Vagina (tissue), 2 donors: Measurements from ENCODE around the gene ACSS2. TPM values are rescaled to one million over a fixed set of nuclear protein-coding genes. Genes with fewer than 3 reads are reported as not detected.

ENCODE experiments used
- DNase-seq, 2 donors: peaks; one replicate each; pipeline ENCODE4 v3.0.0-alpha.2; 2017; ENCODE audit errors: extremely low spot score in 2 of 2
- H3K27ac ChIP-seq: fragments of 200-600 bp; sonication (generic); one replicate; pipeline ENCODE4 v1.5.1; 2019
- H3K27me3 ChIP-seq: fragments of 200-600 bp; sonication (generic); one replicate; pipeline ENCODE4 v1.5.1; 2019
- H3K36me3 ChIP-seq, 2 donors: fragments of 200-600 bp; sonication (generic); one replicate each; pipeline ENCODE4 v1.5.1; 2017 to 2019
- H3K4me1 ChIP-seq: fragments of 200-600 bp; sonication (generic); one replicate; pipeline ENCODE4 v1.5.1; 2019
- H3K4me3 ChIP-seq, 2 donors: fragments of 200-600 bp; sonication (generic); 1 replicate in 1 of 2; 2 replicates in 1 of 2; pipeline ENCODE4 v1.5.1; 2016 to 2019
- H3K9me3 ChIP-seq: fragments of 200-600 bp; sonication (generic); one replicate; pipeline ENCODE4 v1.5.1; 2019
- POLR2A ChIP-seq, 2 donors: fragments of 450-650 bp; IDR thresholded peaks; one replicate each; pipeline ENCODE4 v1.6.1; 2017; ENCODE audit warnings: antibody characterized with exemption in 2 of 2, mild to moderate bottlenecking in 2 of 2, moderate library complexity in 2 of 2
- POLR2AphosphoS5 ChIP-seq, 2 donors: sonication (generic); formaldehyde crosslinking; IDR thresholded peaks; one replicate each; pipeline ENCODE4 v1.9.0; 2017; ENCODE audit warnings: antibody characterized with exemption in 2 of 2, mild to moderate bottlenecking in 2 of 2, low read depth in 1 of 2; ENCODE audit not compliant: insufficient read depth in 1 of 2
- intact Hi-C: fragments of 100-400 bp; cut with DNase I; formaldehyde crosslinking; loops from one replicate; pipeline ENCODE4 v1.15.1; 2023
- total RNA-seq: library from RNA; depleted of rRNA; stranded (reverse); fragments of >200 nt; gene quantifications from one replicate; pipeline ENCODE4 v1.2.3, GENCODE V29; 2016
- TF ChIP-seq, protein P1 (sequence below), 3 experiments: fragments of 450-650 bp in 2 of 3; fragments of 200-600 bp in 1 of 3; sonication (generic) in 1 of 3; IDR thresholded peaks; one replicate each; pipeline ENCODE4 v1.5.1; 2017 to 2019; ENCODE audit warnings: antibody characterized with exemption in 3 of 3, mild to moderate bottlenecking in 2 of 3, moderate library complexity in 2 of 3

The ACSS2 gene
- total RNA-seq, 1 donor from 2014 or later = 56.2 TPM

- DNase-seq = no peak
- intact Hi-C loops = no loop called here
- Histone ChIP-seq H3K27ac (no peak overlapping the region), H3K27me3 (no peaks in the 10 kb centered on the region), H3K36me3 (peaks cover 0 to 17% of the 10 kb centered on the region in 2 donors), H3K4me3 (no peak overlapping the region), H3K4me1 (no peaks in the 10 kb centered on the region), H3K9me3 (no peaks in the 10 kb centered on the region)
- TF ChIP-seq POLR2AphosphoS5 (IDR thresholded peaks at IDR 0.05; ENCODE audit: insufficient read depth in 1 of 2, low read depth in 1 of 2) = no peak
- TF ChIP-seq, protein P1, sequence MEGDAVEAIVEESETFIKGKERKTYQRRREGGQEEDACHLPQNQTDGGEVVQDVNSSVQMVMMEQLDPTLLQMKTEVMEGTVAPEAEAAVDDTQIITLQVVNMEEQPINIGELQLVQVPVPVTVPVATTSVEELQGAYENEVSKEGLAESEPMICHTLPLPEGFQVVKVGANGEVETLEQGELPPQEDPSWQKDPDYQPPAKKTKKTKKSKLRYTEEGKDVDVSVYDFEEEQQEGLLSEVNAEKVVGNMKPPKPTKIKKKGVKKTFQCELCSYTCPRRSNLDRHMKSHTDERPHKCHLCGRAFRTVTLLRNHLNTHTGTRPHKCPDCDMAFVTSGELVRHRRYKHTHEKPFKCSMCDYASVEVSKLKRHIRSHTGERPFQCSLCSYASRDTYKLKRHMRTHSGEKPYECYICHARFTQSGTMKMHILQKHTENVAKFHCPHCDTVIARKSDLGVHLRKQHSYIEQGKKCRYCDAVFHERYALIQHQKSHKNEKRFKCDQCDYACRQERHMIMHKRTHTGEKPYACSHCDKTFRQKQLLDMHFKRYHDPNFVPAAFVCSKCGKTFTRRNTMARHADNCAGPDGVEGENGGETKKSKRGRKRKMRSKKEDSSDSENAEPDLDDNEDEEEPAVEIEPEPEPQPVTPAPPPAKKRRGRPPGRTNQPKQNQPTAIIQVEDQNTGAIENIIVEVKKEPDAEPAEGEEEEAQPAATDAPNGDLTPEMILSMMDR (IDR thresholded peaks at IDR 0.05) = no peak
- TF ChIP-seq POLR2A (IDR thresholded peaks at IDR 0.05) = no peak
These were observed 17.0 kb upstream of the ACSS2 start for GRCh38 chr20:34859367-34859766.

DNA sequence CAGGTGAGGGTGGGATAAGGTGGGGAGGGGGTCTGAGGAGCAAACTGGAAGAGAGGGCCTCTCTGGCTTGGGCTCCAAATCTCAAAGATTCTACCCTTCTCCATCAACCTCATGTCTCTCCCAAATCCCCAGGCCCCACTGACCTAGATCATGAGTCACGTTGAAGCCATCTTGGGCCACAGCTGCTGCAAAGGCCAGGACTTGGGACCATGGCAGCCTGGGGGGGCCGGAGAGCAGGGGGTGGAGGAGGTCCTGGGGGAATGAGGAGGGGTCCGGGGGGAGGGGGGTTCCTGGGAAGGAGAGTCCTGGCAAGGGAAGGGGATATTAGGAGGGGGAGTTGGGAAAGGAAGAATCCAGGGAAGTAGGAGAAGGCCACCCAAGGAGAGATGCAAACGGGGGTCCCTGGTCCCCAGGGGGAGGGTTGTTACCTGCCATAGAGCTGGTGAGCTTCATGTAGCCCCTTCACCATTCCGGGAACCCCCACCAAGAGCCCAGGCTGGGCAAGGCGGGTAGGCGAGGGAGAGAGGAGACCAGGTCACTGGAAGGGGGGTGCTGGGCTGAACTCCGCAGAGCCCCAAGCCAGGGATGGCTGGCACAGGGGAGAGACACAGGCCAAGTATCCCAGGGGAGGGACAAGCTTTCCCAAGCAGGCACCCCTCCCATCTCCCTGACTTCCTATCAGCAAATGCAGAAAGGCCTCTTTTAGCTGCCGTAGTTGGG, 16.4 kb upstream of the ACSS2 start:
- Histone ChIP-seq H3K27ac (no peak overlapping the region), H3K4me1 (no peaks in the 10 kb centered on the region), H3K9me3 (no peaks in the 10 kb centered on the region), H3K36me3 (peaks cover 0 to 11% of the 10 kb centered on the region in 2 donors), H3K27me3 (no peaks in the 10 kb centered on the region), H3K4me3 (no peak overlapping the region)
- no peak for DNase-seq
- intact Hi-C loops = no loop called here
- TF ChIP-seq, protein P1 (IDR thresholded peaks at IDR 0.05) = no peak
- TF ChIP-seq POLR2A (IDR thresholded peaks at IDR 0.05) (no peak), POLR2AphosphoS5 (IDR thresholded peaks at IDR 0.05; ENCODE audit: insufficient read depth in 1 of 2, low read depth in 1 of 2) (no peak)

DNA sequence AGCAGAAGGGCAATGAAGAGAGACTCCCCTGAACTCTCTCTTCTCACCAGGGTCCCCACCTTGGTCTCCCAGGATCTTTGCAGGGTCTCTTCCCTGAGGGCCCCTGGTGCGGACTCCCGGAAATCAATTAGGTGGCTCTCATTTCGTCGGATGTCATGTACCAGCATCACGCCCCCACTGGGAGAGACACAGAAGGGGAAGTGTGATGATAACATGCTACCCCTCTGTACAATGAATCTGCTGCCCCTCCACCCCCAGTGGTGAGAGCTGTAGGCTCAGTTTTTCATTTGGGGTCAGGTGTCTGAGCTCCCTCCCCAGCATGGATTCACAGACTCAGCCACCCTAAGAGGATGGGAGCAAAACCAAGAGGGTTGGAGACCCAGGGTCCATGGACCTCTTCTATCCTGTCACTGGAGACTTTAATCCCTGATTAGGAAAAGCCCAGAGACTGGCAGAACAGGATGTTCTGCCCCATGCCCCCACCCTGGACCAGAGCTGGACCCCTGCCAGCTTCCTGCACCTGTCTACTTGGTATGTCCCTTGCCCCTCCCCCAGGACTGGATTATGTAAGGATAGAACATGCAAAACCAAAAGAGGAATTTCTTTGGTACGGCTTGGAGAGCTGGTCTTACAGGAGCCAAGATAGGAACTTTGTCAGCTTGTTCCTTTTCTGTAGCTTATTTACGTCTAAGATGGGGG, 14.9 kb upstream of the ACSS2 start:
- no peak overlapping the region for H3K4me3 ChIP-seq
- no peaks in the 10 kb centered on the region for H3K27me3 ChIP-seq
- intact Hi-C loops = no loop called here
- H3K4me1 ChIP-seq = no peaks in the 10 kb centered on the region
- H3K27ac ChIP-seq = no peak overlapping the region
- H3K9me3 ChIP-seq = no peaks in the 10 kb centered on the region
- TF ChIP-seq, protein P1 (IDR thresholded peaks at IDR 0.05) = no peak
- no peak for TF ChIP-seq POLR2AphosphoS5 (IDR thresholded peaks at IDR 0.05; ENCODE audit: insufficient read depth in 1 of 2, low read depth in 1 of 2)
- DNase-seq = no peak
- peaks cover 0 to 9% of the 10 kb centered on the region in 2 donors for H3K36me3 ChIP-seq

DNA sequence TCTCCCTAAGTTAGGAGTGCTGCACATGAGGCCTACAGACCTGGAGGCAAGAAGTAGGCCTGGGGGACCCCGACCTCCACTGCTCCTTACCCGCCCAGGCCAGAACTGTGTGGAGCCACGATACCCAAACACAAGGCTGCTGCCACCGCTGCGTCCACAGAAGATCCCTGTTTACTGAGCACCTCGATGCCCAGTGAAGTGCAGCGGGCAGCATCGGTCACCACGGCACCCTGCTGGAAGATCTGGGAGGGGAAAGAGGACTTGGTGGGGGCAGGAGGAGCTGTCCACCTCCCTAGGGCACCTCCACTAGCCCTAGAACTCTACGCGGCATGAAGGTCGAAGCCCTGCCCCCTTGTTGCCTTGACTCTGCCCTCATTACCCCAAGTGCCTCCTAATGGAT, 13.7 kb upstream of the ACSS2 start:
- no peak for DNase-seq
- no peaks in the 10 kb centered on the region for H3K27me3 ChIP-seq
- intact Hi-C loops = no loop called here
- no peak for TF ChIP-seq POLR2A (IDR thresholded peaks at IDR 0.05)
- TF ChIP-seq, protein P1 (IDR thresholded peaks at IDR 0.05) = no peak
- no peak for TF ChIP-seq POLR2AphosphoS5 (IDR thresholded peaks at IDR 0.05; ENCODE audit: insufficient read depth in 1 of 2, low read depth in 1 of 2)
- no peaks in the 10 kb centered on the region for H3K9me3 ChIP-seq
- peaks cover 0 to 5% of the 10 kb centered on the region in 2 donors for H3K36me3 ChIP-seq
- no peaks in the 10 kb centered on the region for H3K4me1 ChIP-seq
- H3K27ac ChIP-seq = no peak overlapping the region
- no peak overlapping the region for H3K4me3 ChIP-seq

- DNase-seq = no peak
- TF ChIP-seq POLR2AphosphoS5 (IDR thresholded peaks at IDR 0.05; ENCODE audit: insufficient read depth in 1 of 2, low read depth in 1 of 2) = no peak
- no peak for TF ChIP-seq POLR2A (IDR thresholded peaks at IDR 0.05)
- TF ChIP-seq, protein P1 (IDR thresholded peaks at IDR 0.05) = no peak
- no peaks in the 10 kb centered on the region for H3K4me1 ChIP-seq
- no peaks in the 10 kb centered on the region for H3K36me3 ChIP-seq
- H3K4me3 ChIP-seq = no peak overlapping the region
- intact Hi-C loops = no loop called here
- H3K9me3 ChIP-seq = no peaks in the 10 kb centered on the region
- H3K27me3 ChIP-seq = no peaks in the 10 kb centered on the region
- no peak overlapping the region for H3K27ac ChIP-seq
These were observed 12.9 kb upstream of the ACSS2 start for GRCh38 chr20:34863421-34863965.
